HepG2 (cell line): ENCODE results near the gene NUBP2. TPM values are rescaled to one million over a fixed set of nuclear protein-coding genes. Genes with fewer than 3 reads are reported as not detected.

Experiments used
- ADNP ChIP-seq: sonication (generic); formaldehyde crosslinking; IDR thresholded peaks from 2 replicates; pipeline ENCODE4 v1.4.0; 2020; ENCODE audit warnings: missing genetic modification reagents
- BRD4 ChIP-seq: sonication (generic); formaldehyde crosslinking; IDR thresholded peaks from 2 replicates; pipeline ENCODE4 v1.4.0; 2020; ENCODE audit warnings: missing genetic modification reagents
- CENPT ChIP-seq: sonication (generic); formaldehyde crosslinking; IDR thresholded peaks from 2 replicates; pipeline ENCODE4 v1.8.0; 2022; ENCODE audit warnings: low read depth, mild to moderate bottlenecking, moderate library complexity, missing genetic modification reagents
- DPF2 ChIP-seq: sonication (generic); formaldehyde crosslinking; IDR thresholded peaks from 2 replicates; pipeline ENCODE4 v1.4.0; 2020; ENCODE audit warnings: mild to moderate bottlenecking, low read depth, missing genetic modification reagents, borderline replicate concordance
- ESRRA ChIP-seq: sonication (generic); formaldehyde crosslinking; IDR thresholded peaks from 2 replicates; pipeline ENCODE4 v1.5.1; 2020; ENCODE audit warnings: mild to moderate bottlenecking, low read depth, missing genetic modification reagents
- GABPA ChIP-seq, 2 experiments: IDR thresholded peaks; 2 replicates each; pipeline ENCODE4 v1.6.1; 2011 to 2016; ENCODE audit warnings: low read depth in 2 of 2, low read length in 1 of 2, missing biosample characterization in 1 of 2, missing genetic modification characterization in 1 of 2
- MAFG ChIP-seq: sonication (generic); formaldehyde crosslinking; IDR thresholded peaks from 2 replicates; pipeline ENCODE4 v1.5.1; 2020; ENCODE audit warnings: mild to moderate bottlenecking, missing genetic modification reagents
- NFIB ChIP-seq: sonication (generic); formaldehyde crosslinking; IDR thresholded peaks from 2 replicates; pipeline ENCODE4 v1.9.0; 2021; ENCODE audit warnings: missing genetic modification reagents, mild to moderate bottlenecking, borderline replicate concordance
- RAD21 ChIP-seq: fragments of 450-650 bp; formaldehyde crosslinking; IDR thresholded peaks from 2 replicates; pipeline ENCODE4 v1.5.0; 2020; ENCODE audit warnings: mild to moderate bottlenecking
- REXO4 ChIP-seq: sonication (generic); formaldehyde crosslinking; IDR thresholded peaks from 2 replicates; pipeline ENCODE4 v1.8.0; 2022; ENCODE audit warnings: missing genetic modification reagents, mild to moderate bottlenecking, borderline replicate concordance
- SIX4 ChIP-seq: sonication (generic); formaldehyde crosslinking; IDR thresholded peaks from 2 replicates; pipeline ENCODE4 v1.4.0; 2020; ENCODE audit warnings: missing genetic modification reagents
- STAT5B ChIP-seq: sonication (generic); formaldehyde crosslinking; IDR thresholded peaks from 2 replicates; pipeline ENCODE4 v1.4.0; 2020; ENCODE audit warnings: missing genetic modification reagents
- TAF15 ChIP-seq: fragments of 200-400 bp; formaldehyde crosslinking; IDR thresholded peaks from one replicate; pipeline ENCODE4 v1.6.1; 2018; ENCODE audit warnings: mild to moderate bottlenecking, low read depth, low read length; ENCODE audit not compliant: poor library complexity, severe bottlenecking
- TBL1XR1 ChIP-seq: fragments of 150-350 bp; IDR thresholded peaks from 2 replicates; pipeline ENCODE4 v1.6.1; 2014; ENCODE audit warnings: borderline replicate concordance, low read length; ENCODE audit not compliant: partially characterized antibody
- TFE3 ChIP-seq: IDR thresholded peaks from 2 replicates; pipeline ENCODE4 v1.6.1; 2016
- ZBTB14 ChIP-seq: sonication (generic); formaldehyde crosslinking; IDR thresholded peaks from 2 replicates; pipeline ENCODE4 v1.4.0; 2020; ENCODE audit warnings: missing genetic modification reagents
- ZBTB26 ChIP-seq: IDR thresholded peaks from 2 replicates; pipeline ENCODE4 v1.6.1; 2016; ENCODE audit warnings: missing compliant biosample characterization, missing genetic modification reagents, borderline replicate concordance
- ZFY ChIP-seq: sonication (generic); formaldehyde crosslinking; IDR thresholded peaks from 2 replicates; pipeline ENCODE4 v1.4.0; 2020; ENCODE audit warnings: missing genetic modification reagents
- ZMYM2 ChIP-seq: sonication (generic); formaldehyde crosslinking; IDR thresholded peaks from 2 replicates; pipeline ENCODE4 v1.8.0; 2022; ENCODE audit warnings: mild to moderate bottlenecking, missing genetic modification reagents
- ZNF256 ChIP-seq: sonication (generic); formaldehyde crosslinking; conservative IDR thresholded peaks from 2 replicates; pipeline ENCODE4 v1.4.0; 2020; ENCODE audit warnings: missing genetic modification reagents
- ZNF430 ChIP-seq: sonication (generic); formaldehyde crosslinking; IDR thresholded peaks from 2 replicates; pipeline ENCODE4 v1.9.0; 2021; ENCODE audit warnings: mild to moderate bottlenecking, missing genetic modification reagents
- ZNF512 ChIP-seq: sonication (generic); formaldehyde crosslinking; IDR thresholded peaks from 2 replicates; pipeline ENCODE4 v1.4.0; 2020; ENCODE audit warnings: mild to moderate bottlenecking, missing genetic modification reagents
- ZNF569 ChIP-seq: sonication (generic); formaldehyde crosslinking; IDR thresholded peaks from 2 replicates; pipeline ENCODE4 v1.5.0; 2020; ENCODE audit warnings: mild to moderate bottlenecking, missing genetic modification reagents, moderate library complexity, borderline replicate concordance
- ZNF570 ChIP-seq: sonication (generic); formaldehyde crosslinking; IDR thresholded peaks from 2 replicates; pipeline ENCODE4 v1.4.0; 2020; ENCODE audit warnings: mild to moderate bottlenecking, missing genetic modification reagents, borderline replicate concordance
- polyA plus RNA-seq, 8 experiments: library from polyadenylated mRNA; depleted of rRNA in 3 of 8; stranded (reverse) in 7 of 8; unstranded in 1 of 8; fragments of >200 nt; fragmentation: Illumina TruSeq in 4 of 8; extraction: Trizol in 4 of 8; gene quantifications; 2 replicates each; pipeline versions ENCODE4 v1.2.1 to v1.2.3, GENCODE V29; 2011 to 2016; ENCODE audit warnings: low read depth in 4 of 8, missing spikeins in 1 of 8, mixed read lengths in 1 of 8; ENCODE audit not compliant: insufficient read depth in 1 of 8
- total RNA-seq, 5 experiments: library from RNA; depleted of rRNA; stranded (reverse); fragments of >200 nt; fragmentation: Illumina TruSeq; extraction: Trizol; gene quantifications; 2 replicates each; pipeline ENCODE4 v1.2.3, GENCODE V29; 2016; ENCODE audit warnings: low read depth in 1 of 5

Gene NUBP2
- total and polyA plus RNA-seq, 2 of the 13 experiments (the other 11 are each of a cell fraction or from before 2014, with no cell fraction given): 25.7 to 61.5 TPM

GRCh38 chr16:1782408-1783264 is at the start of gene NUBP2, which contains the start of gene SPSB3 (continued):
- TF ChIP-seq ZNF570 (CRISPR knock-in tag) (no peak), ADNP (CRISPR knock-in tag) (no peak), GABPA (IDR thresholded peaks at IDR 0.05; ENCODE audit: low read depth, low read length) (peak; percentile 93), GABPA (CRISPR knock-in tag; IDR thresholded peaks at IDR 0.05; ENCODE audit: low read depth) (peak; percentile 98), ZMYM2 (CRISPR knock-in tag) (no peak), CENPT (CRISPR knock-in tag) (no peak), STAT5B (CRISPR knock-in tag) (no peak), SIX4 (no peak), TBL1XR1 (peak; percentile 28), TFE3 (CRISPR knock-in tag) (no peak), ZFY (CRISPR knock-in tag) (peak; percentile 81), RAD21 (CRISPR knock-in tag) (no peak), NFIB (no peak), ZNF569 (CRISPR knock-in tag) (no peak), ZNF256 (CRISPR knock-in tag) (no peak), ZBTB26 (CRISPR knock-in tag) (no peak), ESRRA (CRISPR knock-in tag) (no peak), BRD4 (CRISPR knock-in tag) (no peak), DPF2 (CRISPR knock-in tag) (no peak), ZNF512 (no peak), TAF15 (no peak), ZNF430 (CRISPR knock-in tag) (0 out of 2 replicates have a peak, but pooled peaks have one; percentile 13), ZBTB14 (no peak), REXO4 (CRISPR knock-in tag) (no peak), MAFG (CRISPR knock-in tag) (no peak)
